Epidermal melanocyte (primary cell): ENCODE data around the gene TNP2.

Experiments
- DNase-seq: peaks from one replicate; pipeline ENCODE4 v3.0.0; 2011; ENCODE audit warnings: low spot score; ENCODE audit not compliant: insufficient read length

Gene TNP2

DNA sequence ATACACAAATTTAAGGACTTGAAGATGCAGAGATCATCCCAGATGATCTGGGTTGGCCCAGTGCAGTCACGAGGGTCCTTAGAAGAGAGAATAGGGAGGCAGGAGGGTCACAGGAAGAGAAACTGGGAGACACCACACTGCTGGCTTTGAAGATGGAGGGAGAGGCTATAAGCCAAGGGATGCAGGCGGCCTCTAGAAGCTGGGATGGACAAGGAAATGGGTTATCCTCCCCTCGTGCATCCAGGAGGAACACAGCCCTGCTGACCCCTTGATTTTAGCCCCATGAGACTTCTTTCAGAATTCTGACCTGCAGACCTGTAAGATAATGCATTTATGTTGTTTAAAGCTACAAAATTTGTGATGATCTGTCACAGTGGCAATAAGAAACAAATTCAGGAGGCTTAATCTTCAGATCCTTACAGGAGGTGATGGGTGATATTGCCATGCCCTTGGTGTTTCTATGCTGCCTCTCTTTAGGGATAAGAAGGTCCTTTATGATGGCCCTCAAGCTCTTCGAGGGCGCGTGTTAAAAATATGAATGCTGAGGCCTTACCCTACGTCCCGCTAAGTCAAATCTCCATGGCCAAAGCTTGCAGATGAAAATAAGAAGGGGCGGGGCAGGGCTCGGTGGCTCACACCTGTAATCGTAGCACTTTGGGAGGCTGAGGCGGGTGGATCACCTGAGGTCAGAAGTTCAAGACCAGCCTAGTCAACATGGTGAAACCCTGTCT lies 8.6 kb upstream of the TNP2 start:
- no peak for DNase-seq

DNA sequence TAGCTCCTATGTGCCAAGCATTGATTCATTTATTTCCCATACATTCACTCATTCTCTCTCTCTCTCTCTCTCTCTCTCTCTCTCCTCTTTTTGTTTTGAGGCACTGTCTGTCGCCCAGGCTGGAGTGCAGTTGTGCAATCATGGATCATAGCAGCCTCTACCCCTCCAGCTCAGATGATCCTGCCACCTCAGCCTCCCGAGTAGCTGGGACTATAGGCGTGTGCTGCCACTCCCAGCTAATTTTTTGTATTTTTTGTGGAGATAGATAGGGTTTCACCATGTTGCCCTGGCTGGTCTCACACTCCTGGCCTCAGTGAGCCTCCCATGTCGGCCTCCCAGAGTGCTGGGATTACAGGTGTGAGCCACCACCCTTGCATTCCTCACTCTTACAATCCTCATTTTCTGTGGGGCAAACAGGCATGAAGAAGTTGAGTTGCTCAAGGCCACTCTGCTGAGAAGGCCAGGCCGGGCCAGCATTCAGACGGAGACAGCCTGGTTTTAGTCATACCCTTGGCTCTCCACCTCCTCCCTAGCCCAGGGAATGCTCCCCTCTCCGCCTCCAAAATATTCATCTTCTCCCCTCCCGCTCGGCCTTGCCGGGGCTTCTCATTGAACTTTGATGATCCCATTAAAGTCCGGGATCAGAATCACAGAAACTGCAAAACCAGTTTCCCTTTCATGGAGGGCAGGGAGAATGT lies 7.9 kb upstream of the TNP2 start:
- no peak for DNase-seq

DNA sequence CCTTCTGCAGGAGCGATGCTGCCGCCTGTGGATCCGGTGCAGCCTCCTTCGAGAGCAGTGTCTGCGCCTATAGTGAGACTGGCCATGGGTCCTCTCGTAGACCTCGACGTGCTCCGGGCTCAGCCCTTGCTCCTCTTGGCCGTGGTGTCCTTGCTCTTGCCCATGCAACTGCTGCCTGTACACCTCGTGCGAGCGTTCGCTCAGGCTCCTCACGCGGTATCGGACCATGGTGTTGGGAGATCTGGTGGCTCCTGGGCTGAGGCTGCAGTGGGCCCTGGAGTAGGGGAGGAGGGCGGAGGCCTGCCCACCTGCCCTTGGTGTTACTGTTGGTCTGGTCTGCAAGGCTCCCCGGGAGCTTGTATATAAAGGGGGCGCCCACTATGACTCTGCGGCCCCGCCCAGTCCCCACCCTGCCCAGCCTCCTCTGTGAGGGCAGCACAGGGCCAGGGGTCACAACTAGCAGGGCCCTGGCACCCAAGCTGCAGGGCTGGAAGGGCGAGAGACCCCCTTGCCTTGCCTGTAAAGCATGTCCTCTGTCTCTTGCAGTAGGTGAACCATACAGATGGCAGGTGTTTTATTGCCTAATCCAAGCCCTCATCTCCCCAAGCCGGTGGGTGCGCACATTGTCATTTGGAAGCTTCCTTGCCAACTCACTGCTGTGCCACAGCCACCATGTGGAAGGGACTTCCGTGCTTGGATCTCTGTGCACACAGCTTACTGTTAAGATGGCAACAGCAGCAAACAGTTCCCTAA lies 7.2 kb upstream of the TNP2 start, which contains the start of gene PRM2:
TSS of gene PRM2 (minus strand) at position 338 of the 753 bp plus-strand sequence. CDS start at position 228, 110 bp downstream.
- no peak for DNase-seq

DNA sequence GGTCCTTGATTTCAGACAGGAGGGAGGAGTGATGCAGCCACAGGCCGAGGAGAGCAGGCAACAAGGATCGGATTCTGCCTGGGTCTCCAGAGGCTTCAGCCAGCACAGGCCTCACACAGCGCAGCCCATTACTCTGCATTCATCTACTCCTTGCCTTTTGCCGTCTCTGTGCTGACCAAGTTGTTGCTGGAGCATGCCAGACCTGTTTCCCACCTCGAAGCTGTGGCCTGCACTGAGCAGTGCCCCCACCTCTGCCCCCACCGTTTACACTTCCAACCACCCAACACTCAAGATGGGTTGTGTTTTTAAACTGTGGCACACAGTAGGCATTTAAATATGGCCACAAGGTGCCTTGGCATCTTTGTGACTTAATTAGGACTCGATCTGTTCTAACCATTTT lies 5.8 kb upstream of the TNP2 start:
- no peak for DNase-seq

DNA sequence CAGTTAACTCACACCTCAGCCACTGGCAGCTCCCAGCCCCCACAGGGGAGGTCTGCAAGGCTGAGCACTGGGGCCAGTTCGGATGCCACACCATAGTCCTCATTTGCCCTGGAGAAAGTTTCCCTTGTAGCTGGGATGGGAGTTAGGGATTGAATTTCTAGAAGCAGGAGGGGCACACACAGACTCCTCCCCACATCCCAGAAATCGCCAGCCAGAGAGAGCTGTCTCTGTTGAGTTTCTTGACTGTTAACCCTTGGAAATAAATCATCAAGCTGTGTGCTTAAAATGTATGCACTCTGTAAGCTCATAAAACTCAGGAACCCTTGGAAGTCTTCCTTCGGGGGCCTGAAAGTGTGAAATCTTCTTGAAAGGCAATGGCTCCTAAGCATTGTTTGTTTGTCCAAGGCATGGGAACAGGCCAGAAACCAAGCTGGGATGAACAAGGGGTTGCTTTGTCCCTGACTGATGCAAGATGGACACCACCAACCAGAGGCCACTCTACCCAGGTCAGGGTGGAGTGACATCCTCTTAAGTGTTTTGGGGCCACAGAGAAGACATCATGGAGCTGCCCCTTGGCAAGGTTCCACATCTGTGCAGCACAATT lies 4.7 kb upstream of the TNP2 start:
- DNase-seq, result no peak

DNA sequence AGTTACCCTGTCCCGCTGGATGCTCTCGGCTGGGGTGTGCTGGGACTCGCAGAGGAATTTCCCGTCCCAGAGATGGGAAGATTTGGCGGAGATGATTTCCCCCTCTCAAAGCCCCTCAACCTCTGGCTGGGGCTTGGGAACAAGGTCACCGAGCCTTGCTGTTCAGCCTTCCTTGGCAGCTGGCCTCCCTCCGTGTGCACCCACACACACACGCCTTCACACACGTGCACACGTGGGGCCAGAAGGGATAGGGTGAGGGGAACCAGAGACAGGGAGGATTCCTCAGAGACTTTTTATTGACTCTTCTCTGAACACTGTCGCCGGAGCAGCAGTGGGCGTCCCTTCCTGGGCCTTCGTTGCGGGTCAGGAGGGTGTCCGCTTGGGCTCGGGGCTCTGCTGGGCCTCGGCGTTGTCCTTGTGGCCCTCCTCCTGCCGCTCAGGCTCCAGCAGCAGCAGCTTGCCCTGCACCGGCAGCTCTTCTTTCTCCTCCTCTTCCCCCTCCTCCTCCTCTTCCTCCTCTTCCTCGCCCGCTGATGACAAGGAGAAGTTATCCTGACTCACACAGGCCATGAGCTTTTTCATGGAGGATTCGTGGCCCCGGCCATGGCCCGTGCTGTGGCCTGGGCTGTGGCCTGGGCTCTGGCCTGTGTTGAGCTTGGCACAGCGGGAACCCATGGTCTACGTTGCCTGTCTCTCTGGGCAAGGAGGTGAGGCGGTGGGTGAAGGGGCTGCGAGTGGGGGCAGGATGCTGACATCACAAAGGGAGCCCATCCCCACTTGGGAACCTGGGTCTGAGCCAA lies 4.0 kb upstream of the TNP2 start, which contains the start of gene PRM3:
TSS of gene PRM3 (minus strand) at position 709 of the 800 bp plus-strand sequence. CDS start at position 675, 34 bp downstream.
- no peak for DNase-seq

DNA sequence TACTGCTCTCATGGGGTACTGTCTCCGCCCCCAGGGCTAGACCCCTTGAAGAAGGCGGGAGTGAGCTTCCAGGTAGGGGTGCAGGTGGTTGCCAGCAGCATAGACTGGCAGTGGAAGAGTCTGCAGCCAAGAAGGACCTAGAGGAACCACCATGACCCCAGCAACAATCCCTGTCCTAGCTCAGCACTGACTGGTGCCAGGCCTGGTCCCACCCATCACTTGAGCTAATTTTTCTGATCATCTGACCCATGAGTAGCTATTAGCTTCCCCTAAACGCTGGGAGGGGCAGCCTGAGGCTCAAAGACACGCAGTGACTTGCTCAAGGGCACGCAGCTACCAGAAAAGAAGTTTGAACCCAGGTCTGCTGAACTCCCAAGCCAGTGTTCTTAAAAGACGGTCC lies 3.4 kb upstream of the TNP2 start:
- no peak for DNase-seq

DNA sequence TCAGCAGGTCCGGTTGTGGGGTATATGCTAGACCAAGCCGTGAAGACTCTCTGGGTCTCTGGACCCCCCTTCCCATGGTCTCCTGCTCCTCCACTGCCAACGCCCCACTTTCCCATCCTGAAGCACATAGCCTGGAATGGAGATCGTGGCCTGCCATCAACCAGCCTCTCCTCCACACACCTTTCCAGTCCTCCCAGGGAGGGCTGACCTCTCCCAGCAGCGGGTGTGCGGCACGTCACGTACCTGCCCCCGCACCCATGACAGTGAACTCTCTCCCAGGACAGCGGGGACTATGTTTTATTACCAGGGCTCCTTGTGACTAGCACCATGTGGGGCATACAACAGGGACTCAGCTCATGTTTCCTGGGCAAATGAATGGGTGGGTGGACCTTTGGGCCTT lies 2.5 kb upstream of the TNP2 start:
- no peak for DNase-seq

DNA sequence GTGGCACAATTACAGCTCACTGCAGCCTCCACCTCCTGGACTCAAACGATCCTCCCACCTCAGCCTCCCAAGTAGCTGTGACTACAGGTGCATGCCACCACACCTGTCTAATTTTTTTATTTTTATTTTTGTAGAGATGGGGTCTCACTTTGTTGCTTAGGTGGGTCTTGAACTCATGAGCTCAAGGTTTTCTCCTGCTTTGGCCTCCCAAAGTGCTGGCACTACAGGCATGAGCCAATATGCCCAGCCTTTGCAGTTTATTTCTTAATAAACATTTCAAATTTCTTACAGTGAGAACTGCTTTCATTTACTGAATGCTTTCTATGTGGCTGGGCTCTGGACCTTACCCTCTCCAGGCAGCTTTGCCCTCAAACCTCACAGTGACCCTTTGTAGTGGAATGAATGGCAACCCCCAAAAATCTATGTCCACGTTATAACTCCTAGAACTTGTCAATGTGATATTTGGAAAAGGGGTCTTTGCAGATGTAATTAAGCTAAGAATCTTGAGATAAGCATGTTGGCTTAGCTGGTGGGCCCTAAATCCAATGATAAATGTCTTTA lies 1.6 kb upstream of the TNP2 start:
- DNase-seq, result no peak

DNA sequence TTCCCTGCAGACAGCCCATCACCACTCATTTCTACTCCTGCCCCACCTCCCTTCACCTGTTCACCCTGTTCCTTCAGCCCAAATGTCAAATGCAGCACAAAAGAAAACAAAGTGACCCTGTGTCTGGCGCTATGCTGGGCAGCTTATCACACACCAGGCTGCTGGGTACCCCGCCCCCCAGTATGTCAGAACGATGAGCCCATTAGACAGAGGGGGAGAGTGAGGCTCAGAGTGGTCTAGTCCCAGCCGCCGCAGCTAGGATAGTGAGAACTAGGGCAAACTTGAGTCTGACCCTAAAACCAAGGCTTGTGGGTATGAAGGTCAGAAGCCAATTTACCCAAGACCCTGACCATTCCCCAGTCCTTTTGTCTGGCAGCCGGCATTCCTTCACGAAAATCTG lies 4.0 kb downstream of the TNP2 start:
- DNase-seq, result no peak

DNA sequence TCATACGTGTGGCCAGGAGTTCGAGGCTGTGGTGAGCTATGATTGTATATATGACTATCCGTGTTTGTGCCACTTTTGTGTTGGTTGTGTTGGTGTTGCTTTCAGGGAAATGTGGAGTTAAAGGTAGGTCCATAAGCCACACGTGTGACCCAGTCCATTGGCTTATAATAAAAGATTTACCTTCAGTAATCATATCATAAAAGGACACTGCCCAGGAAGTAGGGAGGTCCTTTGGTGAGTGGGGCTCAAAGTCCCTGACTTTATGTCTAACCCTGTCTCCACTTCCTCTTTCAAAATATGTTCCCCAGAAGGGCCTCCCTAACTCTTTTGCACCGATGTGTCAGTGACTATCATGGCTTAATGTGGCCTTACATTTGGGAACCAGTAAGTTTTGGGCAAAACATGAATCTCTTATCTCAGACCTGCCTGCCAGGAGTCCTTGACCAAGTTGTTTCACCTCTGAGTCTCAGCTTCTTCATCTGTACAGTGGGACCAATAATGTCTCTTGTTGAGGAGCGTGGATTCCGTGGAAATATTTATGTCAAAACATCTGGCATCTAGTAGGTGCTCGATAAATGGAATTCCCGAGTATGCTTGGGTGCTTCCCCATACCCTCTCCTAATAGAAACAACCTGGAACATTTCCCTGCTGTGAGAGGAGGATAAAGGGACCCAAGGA lies 4.8 kb downstream of the TNP2 start:
- DNase-seq, result no peak

DNA sequence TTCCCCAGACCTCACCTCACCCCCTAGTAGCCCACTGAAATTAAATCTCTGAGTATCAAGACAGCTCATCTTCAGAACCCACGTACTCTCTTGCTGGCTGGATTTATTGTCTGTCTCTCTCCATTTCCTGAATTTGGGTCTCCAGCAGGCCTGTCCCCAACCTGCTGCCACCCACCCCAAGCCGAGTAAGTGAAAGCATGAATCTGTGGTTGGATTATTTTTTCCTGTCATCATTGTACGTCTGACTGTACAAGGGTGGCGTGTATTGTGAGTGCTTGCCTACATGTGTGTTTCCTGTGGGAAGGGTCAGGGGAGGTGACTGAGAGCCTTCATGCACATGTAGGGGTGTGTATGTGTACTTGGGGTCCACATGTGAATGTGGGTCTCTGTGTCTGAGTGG lies 5.4 kb downstream of the TNP2 start:
- no peak for DNase-seq

DNA sequence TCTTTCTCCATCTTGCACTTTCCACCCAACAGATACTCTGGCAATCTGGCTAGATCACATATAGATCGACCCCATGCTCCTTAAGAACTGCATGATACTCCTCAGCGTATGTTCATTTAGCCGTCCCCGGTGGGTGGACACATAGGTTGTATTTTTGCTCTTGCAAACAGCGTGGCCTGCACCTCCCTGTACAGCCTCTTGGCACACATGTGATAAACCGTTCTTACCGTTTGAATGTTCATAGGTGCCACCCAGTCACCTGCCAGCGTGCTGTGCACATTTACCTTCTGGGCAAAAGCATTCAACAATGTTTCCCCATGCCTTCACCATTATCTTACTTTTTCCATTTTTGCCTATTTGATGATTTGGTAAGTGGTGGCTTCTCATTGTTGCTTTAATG lies 6.2 kb downstream of the TNP2 start:
- no peak for DNase-seq

DNA sequence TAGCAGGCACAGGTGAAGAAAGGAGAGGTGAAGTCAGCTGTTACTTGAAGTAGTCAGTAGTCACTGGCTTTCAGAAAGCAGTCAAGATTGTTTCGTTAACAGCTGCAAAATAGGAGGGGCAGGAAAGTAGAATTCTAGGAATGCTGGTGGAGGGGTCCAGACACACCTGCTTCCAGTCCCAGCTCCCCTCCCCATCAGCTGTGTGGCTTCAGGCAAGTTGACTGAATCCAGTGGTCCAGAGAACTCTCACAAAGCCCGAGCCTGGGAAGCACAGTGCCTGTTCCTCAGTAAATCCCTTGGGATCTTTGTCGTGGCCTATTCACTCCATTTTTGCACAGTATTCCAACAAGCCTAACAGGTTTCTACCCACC lies 8.5 kb downstream of the TNP2 start:
- DNase-seq, result no peak

DNA sequence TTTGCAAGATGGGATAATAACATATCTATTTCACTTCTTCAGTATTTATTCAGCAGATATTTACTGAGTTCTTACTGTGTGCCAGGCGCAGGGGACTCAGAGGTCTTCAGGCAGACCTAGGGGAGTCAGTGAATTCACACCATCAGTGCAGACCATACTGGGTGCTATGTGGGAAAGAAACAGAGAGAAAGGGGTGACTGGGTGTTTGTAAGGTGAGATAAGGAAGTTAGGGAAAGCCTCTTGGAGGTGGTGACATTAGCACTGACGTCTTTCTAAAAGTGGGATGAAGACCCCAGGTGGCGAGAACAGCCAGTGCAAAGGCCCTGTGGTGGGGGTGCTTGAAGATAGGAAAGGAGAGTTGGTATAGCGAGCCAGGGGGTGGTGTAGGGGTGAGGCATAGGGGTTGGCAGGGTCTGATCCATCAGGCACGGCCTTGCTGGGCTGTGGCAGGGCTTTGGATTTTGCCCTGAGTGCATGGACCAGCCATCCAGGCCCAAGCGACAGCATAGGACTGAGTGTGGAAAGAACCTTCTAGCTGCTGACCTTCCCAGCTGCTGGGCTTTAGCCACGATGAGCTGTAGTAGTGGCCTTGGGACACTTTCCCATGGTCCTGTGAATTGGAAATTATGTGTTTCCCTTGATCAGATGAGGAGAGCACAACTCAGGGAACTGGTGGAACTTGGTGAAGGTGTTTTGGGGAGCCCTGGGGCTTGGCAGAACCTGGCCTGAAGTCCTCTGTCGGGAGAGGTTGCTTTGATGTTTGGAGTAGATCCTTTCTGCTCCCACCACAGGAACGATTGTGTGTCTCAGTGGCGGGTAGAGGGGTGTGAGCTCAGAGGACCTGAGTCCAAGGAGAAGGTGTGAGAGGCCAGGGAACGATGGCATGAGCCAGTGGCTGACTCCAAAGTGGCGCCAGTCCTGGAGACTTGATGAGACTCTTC lies 9.2 kb downstream of the TNP2 start:
- no peak for DNase-seq

DNA sequence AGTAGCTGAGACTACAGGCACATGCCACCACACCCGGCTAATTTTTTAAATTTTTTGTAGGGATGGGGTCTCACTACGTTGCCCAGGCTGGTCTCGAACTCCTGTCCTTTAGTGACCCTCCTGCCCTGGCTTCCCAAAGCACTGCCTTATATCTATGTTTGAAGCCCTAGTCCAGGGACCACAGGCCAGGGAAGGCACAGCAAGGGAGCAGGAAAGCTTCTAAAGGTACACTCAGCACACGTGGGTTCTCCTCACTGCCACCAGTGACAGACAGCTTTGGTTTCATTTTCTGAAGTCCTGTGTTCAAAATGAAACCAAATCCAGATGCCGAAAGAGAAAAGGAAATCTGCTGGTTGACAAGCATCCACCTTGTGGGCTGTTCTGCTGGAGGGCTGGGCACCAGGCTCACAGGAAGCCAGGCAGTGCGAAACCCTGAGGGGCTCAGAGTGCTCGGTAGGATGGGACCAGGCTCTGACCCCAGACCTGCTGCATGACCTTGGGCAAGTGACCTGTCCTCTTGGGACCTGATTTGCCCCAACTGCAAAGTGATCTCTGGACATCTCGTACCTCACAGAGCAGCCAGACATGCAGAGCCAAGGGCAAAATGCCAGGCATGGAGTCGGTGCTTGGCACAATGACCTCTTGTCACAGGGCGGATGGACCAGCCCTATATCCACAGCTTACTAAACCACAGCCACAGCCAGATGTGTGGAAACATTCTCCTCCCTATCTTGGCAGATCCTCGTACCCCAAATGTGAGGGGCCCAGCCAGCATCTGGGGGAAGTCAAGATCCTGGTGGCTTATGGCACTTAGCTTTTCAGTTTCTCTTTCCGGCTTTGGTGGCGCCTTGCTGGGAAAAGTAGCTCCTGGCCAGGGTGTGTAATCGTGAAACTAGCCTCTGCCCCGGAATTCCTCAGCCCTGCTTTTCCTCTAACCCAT lies 10.3 kb downstream of the TNP2 start:
- DNase-seq, result no peak

DNA sequence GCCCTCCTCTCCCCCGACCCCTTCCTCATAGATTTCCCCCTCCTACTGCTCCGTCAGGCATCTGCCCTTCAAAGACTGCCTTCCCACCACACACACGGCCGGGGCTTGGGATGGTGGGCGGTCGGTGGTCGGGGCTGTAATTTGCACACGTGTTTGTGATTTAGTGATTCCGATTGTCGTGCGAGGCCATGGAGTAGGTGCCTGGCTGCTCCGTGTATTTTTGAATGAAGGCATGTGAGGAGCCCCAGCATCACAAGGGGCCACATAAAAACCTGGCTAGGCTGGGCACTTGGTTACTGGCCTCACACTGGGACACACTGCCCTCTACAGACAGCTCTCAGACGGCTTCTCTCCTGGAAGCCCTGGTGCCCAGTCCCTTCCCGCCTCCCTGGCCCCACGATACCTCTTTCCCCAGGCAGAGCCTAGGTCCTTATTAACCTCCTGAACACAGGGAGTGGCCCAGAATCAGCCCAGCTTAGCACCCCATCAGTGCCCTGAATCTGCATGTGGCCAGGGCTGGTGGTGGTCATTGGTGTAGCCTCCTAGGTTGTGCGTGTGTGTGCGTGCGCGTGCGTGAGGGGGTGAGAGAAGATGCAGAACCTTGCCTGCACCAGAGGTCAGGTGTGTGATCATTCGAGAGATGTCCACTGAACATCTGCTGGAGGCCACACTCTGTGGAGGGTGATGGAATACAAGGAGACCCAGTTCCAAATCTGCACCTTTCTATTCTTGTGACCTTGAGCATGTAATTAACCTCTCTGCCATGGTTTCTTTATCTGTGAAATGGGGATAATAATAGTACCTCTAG lies 11.8 kb downstream of the TNP2 start:
- peak; percentile 90 for DNase-seq
